Spleen (tissue), 3 donors: Measurements from ENCODE around the gene HMGXB3.

ENCODE experiments used
- POLR2A ChIP-seq, 3 donors: fragments of 450-650 bp; IDR thresholded peaks; one replicate each; pipeline ENCODE4 v1.5.1; 2017; ENCODE audit warnings: antibody characterized with exemption in 3 of 3, mild to moderate bottlenecking in 1 of 3
- POLR2AphosphoS5 ChIP-seq, 3 donors: sonication (generic); formaldehyde crosslinking; IDR thresholded peaks; one replicate each; pipeline ENCODE4 v1.5.1; 2017; ENCODE audit warnings: antibody characterized with exemption in 3 of 3

DNA sequence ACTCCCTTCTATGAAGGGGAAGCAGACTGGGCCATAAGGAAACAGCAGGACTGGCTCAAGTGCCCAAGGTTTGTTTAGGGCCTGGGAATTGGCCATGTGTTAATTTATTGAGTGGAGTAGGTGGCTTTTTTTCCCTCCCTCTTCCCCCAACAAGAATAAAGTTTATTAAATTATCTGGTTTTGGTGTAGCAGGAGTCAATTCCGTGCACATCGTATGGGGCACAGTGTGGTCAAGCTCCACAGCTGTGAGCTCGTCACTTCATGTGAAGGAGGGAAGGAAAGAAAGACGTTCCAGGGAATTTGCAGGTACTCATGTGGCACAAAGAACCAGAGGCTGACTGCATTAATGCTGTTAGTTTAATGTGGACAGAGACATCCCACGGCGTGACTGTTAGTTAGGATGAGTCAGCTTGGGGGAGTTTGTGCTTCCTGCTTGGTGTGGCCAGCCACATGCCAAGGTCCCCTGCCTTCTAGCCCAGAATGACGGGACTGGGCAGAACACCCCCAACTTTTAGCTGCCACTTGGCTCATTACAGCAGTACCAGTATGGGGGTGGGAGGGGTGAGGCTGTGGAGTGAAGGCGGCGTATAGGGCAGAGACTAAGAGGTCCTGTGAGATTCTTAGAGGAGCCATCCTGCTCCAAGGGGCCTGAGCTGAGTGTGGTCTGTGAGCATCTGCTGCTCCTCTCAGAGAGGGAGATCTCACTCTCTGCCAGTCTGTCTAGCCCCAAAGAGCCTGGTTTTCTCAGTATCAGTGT lies 52.6 kb downstream of the HMGXB3 start:
- TF ChIP-seq POLR2A (IDR thresholded peaks at IDR 0.05) (no peak), POLR2AphosphoS5 (IDR thresholded peaks at IDR 0.05) (no peak)
